C4-2B (cell line): ENCODE results near the gene CFAP77.

Source experiments
- CTCF ChIP-seq: fragments of 450-650 bp; conservative IDR thresholded peaks from 2 replicates; pipeline ENCODE4 v1.5.1; 2017; ENCODE audit warnings: mild to moderate bottlenecking
- ZFX ChIP-seq: fragments of 450-650 bp; IDR thresholded peaks from 2 replicates; pipeline ENCODE4 v1.6.1; 2017

GRCh38 chr9:132412089-132412488, 2.1 kb downstream of the CFAP77 start:
- TF ChIP-seq CTCF (peak; percentile 56), ZFX (no peak)
